NCI-H526 (cell line): Measurements from ENCODE around the gene UQCRC1.

Source experiments
- DNase-seq, 2 experiments: peaks; one replicate each; lab custom pipeline; 2025; lab: John Stamatoyannopoulos, UW

The UQCRC1 gene

DNA sequence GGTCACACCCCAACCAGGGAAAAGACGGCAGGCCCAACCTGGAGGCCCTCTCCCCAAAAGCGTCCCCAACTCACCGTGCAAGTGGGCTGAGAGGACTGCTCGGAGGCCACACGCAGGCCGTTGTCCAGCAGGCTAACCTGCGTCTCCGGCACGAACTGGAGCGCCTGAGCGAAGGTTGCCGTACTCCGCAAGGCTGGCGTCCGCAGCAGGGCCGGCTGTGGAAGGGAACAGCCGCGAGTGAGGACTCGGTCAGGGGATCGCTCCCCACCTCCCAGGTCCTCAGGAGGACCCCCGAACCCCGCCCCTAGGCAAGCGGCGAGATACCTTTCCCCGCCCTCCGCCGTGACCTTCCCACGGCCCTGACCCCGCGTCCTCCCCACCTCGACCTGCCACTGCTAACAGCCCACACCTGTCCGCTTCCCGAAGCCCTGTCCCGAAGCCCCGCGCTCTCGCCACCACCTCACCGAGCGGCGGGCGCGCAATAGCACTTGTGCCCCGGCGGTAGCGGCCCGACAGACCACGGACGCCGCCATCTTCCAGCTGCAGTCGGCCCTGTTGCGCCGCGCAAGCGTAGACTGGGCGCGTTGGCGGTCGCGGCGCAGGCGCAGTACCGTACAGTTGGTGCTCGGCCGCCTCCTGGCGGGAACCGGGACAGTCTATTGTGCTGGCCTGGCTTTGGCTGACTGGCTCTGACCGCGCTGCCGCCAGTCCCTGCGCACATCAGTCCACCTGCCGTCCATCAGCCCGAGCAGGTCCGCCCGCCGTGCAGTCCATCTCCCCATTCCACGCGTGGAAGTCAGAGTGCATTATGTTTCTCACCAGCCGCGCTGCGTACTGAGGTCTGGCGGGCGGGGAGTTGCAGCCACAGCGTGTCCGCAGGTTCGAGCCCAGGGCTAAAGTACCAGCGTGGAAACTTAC lies at the start of gene UQCRC1:
Gene UQCRC1 (minus strand): TSS at position 559 of the 918 bp plus-strand sequence. CDS start 26 bp downstream, at position 533.
- DNase-seq = peak; percentile 67 to 94

DNA sequence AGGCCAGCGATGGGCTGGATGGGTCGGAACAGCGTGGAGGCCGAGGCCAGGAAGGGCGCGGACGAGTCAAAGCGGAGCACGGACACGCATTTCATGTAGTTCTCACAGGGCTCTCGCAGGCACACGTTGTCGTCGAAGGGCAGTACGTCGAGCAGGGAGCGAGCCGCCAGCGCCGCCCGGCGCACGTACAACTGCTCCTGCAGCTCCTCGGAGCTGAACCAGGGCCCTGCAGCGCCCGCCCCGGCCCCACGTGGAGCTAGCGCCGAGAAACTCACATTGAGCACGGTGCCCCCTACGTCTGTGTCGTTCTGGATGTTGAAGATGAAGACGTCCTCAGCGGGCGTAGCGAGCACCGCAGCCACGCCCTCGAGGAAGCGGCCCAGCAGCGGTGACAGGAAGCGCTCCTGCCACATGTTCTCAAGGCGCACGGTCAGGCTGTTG lies 47.4 kb upstream of the UQCRC1 start:
- DNase-seq = no peak

DNA sequence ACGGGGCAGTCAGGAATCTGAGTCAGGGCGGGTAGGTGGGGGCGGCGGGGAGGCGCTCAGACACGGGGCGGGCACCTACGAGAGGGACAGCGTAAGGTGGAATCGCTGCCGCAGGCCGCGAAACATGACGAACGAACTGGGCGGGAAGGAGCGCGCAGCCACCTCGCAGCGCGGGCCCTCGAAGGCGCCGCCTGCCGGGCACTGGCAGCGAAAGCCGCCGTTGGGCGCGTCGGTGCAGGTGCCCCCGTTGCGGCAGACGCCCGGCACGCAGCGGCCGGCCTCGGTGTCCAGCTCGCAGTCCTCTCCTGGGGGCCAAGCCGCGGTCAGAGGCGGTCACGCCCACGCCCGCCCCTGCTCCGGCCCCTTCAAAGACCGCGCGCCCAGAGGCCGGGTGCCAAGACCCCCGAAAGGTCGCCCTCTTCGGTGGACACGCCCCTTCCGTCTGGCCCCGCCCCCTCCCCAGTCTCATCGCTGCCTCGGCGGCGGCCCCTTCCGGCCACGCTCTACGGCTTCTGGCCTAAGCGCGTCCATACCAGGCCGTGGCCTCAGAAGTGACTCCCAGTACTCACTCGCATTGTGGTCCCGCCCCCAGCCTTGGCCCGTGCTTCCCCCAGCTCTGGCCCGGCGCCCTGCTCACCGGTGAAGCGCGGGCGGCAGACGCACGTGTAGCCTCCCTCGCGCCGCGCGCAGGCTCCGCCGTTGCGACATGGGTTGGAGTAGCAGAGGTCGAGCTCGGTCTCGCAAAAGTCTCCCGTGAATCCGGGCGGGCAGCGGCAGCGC lies 46.8 kb upstream of the UQCRC1 start:
- DNase-seq = no peak

DNA sequence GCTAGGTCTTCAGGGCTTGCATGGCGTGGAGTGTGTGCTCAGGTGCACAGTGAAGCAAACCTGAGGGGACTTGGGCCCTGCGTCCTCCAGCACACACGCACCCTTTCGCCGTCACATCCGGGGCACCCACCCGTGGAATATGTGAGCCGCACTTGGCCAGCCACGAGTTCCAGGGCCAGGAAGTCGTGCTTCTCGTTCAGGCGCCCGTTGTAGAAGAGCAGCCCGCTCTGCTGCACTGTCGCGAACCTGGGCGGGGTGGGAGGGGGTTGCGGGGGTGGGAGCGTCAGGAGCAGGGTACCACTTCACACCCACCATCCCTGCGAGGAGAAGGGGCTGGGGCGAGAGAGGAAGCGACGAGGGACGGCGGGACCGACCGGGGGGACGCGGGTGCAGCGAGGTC lies 46.2 kb upstream of the UQCRC1 start:
- DNase-seq = no peak

DNA sequence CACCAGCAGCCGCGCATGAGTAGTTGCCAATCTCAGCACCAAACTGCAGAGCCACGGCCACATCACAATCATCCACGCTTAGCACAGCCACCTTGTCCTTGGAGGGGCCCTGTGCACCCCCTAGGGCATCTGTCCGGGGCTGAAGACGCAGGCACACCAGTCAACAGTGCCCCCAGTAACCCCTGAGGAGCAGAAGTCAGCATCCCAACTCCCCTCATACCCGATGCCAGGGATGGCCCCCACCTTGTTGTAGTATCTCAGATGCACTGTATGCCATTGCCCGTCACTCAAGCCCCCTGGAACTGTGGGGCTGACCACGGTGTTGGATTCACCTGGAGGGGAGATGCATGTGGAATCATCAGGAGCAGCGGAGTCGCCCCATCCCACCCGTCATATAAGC lies 45.6 kb upstream of the UQCRC1 start:
- DNase-seq = no peak

DNA sequence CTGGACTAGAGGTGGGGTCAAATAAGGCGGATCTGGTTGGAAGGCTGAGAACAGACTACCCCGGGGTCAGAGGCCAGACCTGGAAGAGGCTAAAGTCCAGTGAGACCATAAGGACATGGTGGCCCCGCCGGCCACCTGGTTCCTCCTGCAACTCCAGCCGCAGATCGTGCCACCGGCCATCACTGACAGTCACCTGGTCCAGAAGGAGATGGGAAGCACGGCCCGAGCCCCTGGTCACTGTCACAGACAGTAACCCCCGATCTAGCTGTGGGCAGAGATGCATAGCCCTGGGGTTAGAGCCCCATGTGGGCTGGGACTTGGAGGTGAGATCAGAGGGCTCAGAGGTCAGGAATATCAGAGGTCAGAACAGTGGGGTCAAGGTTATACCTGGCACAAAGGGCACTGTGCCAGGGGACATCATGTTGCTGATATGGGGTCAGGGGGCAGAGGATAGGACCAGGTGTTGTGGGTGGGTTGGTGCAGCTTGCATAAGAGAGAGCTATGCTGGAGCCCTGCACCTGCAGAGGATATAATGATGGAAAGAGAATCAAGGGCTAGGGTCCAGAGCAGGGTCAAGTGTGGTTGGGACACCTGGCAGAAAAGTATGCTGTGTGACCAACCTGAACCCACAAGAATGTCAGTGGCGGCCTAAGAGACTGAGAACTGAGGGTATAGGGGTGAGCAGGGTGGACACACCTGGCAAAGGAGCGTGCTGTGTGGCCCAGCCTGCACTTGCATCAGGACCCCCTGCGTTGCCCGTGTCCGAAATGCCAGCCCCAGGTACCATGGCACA lies 43.7 kb upstream of the UQCRC1 start:
- no peak for DNase-seq

DNA sequence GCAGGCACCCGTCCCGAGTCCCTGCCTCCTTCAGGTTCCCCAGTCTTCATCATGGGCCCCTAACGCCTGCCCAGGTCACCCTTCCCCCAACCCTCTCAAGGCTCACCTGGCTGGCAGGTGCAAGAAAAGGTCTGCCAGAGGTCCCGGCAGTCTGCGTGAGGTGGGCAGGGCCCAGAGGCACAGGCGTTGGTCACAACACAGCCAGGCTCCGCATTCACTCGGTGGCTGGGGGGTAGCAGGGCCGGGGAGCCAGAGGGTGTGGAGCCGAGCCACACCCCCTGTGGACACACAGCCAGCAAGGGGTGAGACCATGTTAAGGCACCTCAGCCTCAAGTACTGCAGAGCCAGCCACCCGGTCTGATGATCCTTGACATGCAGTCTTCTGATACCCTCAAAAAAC lies 42.3 kb upstream of the UQCRC1 start:
- DNase-seq = no peak

DNA sequence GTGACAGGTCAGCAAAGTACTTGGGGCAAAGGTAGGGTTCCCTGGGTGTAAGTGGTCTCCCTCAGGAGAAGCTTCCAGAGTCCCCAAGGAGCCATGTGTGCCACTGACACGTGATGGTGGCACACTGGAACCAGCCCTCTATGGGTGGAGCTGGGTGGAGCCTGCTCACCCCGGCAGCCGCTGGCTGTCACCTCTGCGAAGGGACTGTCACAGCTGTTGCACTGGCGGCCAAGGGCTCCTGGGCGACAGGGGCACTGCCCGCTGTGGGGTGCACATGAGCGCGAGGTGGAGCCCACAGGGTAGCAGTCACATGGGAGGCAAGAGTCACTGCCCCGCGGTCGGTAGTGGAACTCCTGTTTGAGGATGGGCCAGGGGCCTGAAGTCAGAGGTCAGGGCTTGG lies 41.3 kb upstream of the UQCRC1 start:
- DNase-seq = no peak

DNA sequence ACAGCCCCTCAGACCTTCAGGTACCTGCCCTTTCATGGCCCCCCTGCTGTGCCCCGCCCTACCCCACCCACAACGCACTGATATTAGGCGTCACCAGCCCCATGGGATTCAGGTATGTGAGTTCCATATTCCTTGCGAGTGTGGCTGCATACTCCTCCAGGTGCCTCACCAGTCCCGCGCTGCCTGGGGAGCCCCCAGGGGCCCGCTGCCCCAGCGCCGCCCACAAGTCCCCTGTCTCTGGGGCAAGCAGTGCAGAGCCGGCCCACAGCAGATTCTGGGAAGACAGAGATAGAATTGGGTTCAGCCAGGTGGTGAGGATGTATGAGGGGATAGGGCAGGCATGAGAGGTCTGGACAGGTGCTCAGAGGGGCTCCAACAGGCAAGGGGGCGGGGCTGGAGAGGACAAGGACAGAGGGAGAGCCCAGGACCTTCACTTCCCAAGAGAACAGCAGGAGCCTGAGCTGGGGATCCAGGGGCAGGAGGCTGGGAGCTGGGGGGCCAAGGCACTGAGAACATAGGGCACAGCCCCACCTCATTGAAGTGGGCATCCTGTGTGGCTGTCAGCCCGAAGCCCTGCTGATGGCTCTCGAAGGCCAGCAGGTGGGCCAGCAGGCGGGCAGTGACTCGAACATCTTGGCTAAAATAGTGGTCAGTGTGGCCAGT lies 38.9 kb upstream of the UQCRC1 start:
- DNase-seq = no peak

DNA sequence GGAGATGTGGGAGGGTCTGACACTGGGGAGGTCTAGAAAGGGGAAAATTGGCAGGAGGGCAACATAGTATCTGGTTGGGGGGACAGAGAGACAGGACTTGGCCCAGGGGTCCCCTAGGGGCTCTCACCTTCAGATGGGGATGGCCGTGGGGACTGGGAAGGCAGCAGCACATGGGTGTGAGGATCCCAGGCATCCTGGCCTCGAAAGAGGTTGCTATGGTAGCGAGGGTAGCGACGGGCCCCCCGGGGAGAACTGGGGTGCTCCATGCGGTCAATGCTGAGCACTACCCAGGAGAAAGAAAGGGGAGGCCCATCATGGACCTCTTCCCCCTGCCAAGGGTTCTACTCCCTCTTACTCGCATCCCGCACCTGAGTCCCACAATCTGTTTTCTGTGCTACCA lies 38.3 kb upstream of the UQCRC1 start:
- DNase-seq = no peak

DNA sequence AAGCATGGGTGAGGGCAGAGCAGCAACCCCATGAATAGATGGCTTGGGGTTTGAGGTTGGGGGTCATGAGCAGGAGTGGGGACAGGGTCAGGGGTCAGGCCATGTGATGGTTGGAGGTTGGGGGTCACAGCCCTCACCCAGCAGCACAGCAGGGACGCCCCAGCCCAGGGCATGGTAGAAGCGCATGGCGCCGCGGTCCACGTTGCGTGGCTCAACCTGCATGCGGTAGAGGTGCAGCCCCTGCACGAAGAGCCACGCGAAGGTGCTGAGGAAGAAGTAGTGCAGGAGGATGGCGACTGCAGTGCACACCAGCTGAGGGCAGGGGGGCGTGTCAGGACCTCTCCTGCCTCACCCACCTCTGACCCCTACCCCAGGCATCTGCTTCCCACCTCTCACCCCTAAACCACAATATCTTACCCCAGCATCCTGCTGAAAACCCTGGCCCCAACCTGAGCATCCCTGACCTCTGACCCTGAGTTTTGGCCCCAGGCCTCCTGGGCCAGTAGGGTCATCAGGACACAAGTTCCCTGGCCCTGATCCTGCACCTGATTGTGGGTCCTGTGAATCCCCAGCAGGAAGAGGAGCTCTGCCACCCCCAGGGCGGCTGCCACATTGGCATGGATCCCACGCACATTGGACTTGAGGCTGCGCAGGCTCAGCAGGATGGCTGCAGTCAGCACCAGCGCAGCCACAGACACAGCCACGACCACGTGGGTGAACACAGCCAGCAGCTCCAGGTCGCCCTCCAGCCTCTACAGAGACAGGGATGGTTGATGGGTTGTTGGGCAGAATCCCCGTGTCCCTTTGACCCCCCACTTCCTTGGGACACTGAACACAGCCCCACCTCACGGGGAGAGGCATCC lies 35.7 kb upstream of the UQCRC1 start:
- DNase-seq = no peak

DNA sequence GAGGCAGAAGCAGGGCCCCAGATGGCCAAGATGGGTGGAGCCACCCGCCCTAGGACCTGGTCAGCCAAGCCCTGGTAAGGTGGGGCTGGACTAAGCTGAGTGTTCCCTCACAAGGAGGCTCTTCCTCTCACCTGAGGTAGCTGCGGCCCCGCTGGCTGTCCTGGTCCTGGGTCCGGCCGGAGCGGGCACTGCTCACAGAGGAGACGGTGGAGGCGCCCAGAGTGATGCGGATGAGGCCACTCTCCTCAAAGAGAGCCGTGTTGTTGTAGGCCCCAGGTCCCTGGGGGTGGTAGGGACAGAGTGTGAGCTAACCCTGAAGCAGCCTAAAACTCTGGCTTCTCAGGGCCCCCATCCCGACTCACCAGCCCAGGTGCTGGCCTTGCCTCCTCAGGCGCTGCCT lies 33.2 kb upstream of the UQCRC1 start:
- no peak for DNase-seq

DNA sequence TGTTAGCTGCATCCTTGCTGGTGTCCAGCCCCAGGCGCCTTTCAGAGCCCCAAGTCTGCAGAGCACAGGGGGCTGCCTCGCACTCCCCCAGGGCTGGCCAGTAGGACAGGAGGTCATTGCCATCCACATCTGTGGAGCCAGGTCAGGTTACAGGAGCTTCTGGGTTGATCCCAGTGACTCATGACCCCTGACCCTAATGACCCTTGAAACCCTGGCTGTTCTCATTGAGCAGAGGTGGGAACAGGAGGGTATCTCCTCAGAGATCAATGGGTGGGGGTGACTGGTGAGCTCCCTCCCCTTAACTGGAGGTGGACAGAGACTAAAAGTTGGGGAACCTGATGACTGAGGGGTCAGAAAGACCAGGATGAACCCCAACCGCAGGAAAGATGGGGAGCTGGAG lies 31.9 kb upstream of the UQCRC1 start:
- DNase-seq = no peak

DNA sequence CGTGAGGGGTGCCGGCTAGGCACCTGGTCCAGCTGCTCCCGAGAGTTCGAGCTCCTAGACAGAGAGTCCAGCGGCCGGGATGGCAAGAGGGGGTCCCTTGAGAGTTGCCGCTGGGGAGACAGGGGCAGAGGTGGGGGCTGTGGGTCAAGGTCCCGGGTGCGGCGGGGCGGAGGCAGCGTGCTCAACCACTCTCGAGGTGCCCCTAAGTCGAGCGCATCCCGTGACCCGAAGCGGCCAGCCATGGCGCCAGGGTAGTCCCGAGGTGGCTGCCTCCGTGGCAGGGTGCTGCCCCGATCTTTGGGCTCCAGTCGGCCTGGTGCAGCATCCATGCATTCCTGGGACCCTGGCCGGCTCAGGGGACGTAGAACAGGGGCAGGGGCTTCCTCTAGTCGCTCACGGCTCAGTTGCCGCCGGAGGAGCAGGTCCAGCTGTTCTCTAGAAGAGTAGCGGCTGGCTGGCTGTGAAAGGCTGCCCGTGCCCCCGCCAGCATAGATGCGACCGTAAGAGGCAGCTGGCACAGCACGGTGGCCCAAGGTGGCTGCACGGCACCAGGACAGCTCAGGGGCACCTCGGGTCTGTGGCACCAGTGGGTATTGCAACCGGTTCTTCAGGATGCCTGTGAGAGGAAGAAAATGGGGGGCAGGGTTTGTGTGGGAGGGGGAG lies 30.6 kb upstream of the UQCRC1 start:
- DNase-seq = no peak

DNA sequence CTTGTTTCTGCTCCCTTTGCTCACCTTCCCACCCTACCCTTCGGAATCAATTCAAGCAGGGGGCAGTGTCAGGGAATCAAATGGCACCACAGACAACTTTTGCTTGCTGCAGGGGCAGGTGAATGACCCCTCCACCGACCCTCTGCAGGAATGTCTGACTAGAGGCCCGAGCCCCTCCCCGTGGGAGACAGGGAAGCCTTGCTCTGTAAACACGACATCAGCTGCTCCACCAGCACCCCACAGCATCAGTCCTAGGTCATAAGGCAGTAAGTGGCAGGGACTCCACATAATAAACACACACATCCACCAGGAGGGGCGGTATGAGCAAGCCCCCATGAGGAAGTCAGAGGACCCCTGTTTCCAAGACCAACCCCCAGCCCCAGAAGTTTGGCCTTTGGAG lies 27.9 kb upstream of the UQCRC1 start:
- DNase-seq = no peak

DNA sequence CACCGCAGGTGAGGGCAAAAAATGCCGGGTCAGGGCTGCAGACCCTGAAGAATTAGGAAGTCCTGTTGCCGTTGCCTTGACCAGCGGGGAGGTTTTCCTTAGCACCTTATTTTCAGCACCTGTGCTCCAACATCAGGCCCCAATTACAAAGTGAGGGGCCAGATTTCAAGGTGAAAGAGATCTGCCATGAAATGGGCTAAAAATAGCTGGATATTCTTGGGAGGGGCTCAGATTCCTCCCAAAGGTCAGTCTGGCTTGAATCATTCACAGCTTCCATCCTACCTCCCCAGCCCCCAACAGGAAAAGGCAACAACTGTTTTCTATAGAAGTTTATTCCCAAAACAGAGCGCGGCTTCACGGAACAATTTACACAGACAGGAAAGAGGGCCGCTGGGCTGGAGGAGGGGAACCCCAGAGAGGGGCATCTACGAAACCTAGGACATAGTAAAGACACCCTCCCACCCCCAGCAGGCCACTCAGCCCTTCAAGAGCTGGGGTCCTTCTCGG lies 26.8 kb upstream of the UQCRC1 start:
- DNase-seq = no peak

DNA sequence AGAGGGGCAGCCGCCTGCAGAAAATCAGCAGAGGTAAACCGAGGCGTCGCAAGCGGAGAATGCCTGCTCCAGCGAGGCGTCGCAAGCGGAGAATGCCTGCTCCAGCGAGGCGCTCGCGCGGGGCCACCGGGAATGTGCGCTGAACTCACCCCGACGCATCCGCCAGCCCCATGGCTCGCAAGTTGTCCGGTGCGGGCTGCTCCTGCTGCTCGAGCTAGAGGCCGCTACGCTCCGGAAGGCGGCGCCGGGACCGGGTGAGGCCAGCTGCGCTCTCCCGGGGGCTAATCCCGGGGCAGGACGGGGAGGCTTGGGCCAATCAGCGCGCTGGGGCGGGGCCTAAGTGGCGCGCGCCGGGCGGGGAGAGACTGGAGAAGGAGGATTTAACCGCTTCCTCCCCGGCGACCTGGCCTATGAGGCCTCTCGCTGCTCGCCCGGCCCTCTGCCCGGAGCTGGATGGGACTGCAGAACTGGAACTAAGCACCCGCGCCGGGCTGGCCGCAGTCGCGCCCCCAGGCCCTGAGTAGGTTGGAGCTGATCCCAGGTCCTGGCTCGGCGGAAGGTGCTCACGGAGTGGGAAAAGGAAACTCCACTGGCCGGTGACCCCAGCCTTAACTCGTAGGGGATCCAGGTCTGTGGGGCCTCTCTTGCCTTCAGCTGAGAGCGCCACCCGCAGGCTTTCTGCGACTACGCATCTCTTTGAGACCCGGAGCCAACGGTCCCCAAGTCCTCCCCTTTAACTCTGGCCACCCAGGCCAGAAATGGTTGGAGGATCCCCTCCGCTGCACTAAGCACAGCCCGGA lies 26.0 kb upstream of the UQCRC1 start, which contains the start of gene SLC26A6:
Gene SLC26A6 (minus strand): TSS at position 240 of the 800 bp plus-strand sequence. CDS start 68 bp downstream, at position 172.
- DNase-seq = peak; percentile 81 to 98

DNA sequence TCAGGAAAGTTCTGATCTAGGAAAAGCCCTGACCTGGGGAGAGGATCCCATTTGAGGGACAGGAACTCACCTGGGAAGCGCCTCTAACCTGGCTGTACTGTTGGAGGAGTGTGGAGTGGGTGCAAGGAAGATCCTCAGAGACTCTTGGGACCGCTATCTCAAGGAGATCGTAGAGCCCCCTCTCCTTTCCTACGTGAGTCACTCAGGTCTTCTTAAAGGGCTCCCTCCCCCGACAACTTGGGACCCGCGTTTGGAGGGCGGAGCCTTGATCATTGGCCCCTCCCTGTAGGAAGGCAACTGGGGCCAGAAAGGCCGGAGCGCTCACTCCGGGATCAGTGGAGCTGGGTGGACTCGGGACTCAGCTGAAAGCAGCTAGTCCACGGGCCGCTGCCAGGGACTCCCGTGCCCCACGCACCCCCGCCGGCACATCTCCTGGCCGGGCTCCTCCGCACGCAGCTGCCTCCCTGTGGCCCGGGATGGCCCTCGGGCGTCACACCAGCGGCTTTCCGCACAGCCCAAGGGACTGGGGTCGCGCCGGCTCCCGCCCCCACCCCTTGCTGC lies 25.3 kb upstream of the UQCRC1 start:
- DNase-seq = peak in 1 of 2 experiments; percentile 57

DNA sequence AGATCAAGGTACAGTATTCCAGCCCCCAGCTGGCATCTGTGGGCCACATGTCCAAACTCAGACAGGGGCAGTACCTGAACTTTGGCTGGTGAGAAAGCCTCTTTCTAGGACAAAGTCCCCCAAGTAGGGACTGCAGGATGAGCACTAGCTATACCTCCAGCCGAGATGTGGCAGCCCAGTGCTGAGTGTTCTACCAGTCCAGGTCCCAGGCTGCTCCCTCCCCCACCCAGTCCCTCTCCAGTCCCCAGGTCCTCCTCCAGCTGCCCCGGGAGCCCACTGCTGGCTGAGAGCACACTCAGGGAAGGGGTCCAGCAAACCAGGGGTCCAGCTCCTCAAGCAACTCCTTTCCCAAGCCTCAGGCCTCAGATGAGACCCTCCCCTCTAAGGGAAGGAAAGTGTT lies 24.3 kb upstream of the UQCRC1 start:
- DNase-seq = no peak
